ENCODE data around the gene BTF3L4. TPM values are rescaled to one million over a fixed set of nuclear protein-coding genes. Genes with fewer than 3 reads are reported as not detected.
A peak's percentile ranks its signal among the peaks of the same experiment; 100 is the strongest.
"Not testable (repeated sequence)": the region's sequence is repeated elsewhere in the genome, so short reads cannot be mapped to it uniquely, and the experiment has no call there.

BTF3L4 gene
- total RNA-seq, 1 donor from 2014 or later: 33.8 TPM

DNA sequence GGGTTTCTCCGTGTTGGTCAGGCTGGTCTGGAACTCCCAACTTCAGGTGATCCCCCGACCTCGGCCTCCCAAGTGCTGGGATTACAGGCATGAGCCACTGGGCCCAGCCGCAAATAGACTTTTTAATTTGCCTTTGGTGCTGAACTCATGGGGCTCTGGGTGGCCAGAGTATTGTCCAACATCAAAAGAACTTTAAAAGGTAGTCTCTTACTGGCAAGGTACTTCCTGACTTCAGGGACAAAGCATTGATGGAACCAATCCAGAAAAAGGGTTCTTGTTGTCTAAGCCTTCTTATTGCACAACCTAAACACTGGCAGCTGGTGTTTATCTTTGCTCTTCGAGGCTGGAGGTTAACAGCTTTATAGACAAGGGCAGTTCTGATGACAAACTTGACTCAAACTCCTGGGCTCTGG, 18.7 kb upstream of the BTF3L4 start:
- no peaks in the 10 kb centered on the region for H3K9me3 ChIP-seq
- intact Hi-C loops (cut with DNase I): no loop called here
- no peaks in the 10 kb centered on the region for H3K27me3 ChIP-seq (ENCODE audit: low read depth)
- H3K4me1 ChIP-seq: peaks cover 8% of the 10 kb centered on the region
- no peak overlapping the region for H3K4me3 ChIP-seq
- H3K27ac ChIP-seq: peak overlapping the region; percentile 42
- DNase-seq (no peak), ATAC-seq (no peak)
- TF ChIP-seq CTCF (IDR thresholded peaks at IDR 0.05): no peak
- peaks cover 50% of the 10 kb centered on the region for H3K36me3 ChIP-seq

DNA sequence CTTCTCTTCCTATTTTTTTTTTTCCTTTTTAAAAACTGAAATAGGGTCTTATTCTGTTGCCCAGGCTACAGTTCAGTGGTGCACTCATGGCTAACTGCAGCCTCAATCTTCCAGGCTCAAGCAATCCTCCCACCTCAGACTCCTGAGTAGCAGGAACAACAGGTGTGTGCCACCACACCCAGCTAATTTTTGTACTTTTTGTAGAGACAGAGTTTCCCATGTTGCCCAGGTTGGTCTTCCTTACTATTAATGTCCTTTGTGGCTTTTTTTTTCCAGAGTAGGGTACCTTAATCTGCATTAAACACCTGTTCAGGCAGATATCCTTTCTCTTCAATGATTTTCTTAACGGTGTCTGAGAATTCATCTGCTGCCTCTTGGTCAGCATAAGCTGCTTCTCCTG, 18.2 kb upstream of the BTF3L4 start:
- no peak for TF ChIP-seq CTCF (IDR thresholded peaks at IDR 0.05)
- Histone ChIP-seq H3K27ac (peak overlapping the region; percentile 42), H3K36me3 (peaks cover 50% of the 10 kb centered on the region)

DNA sequence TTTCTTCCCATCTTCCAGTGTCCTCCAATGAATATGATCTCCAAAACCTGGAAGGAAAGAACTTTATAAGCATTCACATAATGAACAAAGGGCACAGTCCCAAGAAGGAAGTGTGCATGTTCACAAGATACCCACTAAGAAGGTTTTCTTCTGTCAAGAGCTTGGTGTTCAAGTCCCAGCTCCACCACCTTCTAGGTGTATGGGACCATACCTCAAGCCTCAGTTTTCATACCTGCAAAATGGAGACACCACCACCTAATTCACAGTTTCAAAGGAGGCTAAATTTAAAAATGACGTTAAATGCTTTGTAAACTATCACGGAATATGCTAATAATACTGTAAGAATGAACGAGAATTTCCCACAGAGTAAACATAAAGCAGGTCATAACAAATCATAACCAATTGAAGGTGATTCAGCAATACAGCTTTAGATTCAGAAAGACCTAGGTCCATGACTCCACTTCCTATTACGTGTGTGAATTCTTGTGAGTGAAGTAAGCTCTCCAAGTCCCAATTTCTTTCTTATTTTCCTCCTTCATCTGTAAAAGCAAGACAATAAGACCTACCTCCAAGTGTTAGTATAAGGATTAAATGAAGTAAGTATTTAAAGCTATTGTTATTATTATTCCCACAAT, 14.4 kb upstream of the BTF3L4 start:
- no peak overlapping the region for H3K27ac ChIP-seq
- H3K9me3 ChIP-seq: no peaks in the 10 kb centered on the region
- H3K4me3 ChIP-seq: no peak overlapping the region
- H3K4me1 ChIP-seq: no peaks in the 10 kb centered on the region
- intact Hi-C loops (cut with DNase I): no loop called here
- no peak for TF ChIP-seq CTCF (IDR thresholded peaks at IDR 0.05)
- no peaks in the 10 kb centered on the region for H3K27me3 ChIP-seq (ENCODE audit: low read depth)
- ATAC-seq (no peak), DNase-seq (no peak)
- peaks cover 42% of the 10 kb centered on the region for H3K36me3 ChIP-seq

More for the DNA sequence above, 18.2 kb upstream of the BTF3L4 start:
- Histone ChIP-seq H3K27me3 (ENCODE audit: low read depth) (no peaks in the 10 kb centered on the region), H3K4me3 (no peak overlapping the region), H3K4me1 (peaks cover 3% of the 10 kb centered on the region), H3K9me3 (no peaks in the 10 kb centered on the region)
- DNase-seq (no peak), ATAC-seq (no peak)
- intact Hi-C loops (cut with DNase I): no loop called here

GRCh38 chr1:52045236-52045635, 10.9 kb upstream of the BTF3L4 start:
- intact Hi-C loops (cut with DNase I): no loop called here
- DNase-seq: no peak
- Histone ChIP-seq H3K36me3 (peaks cover 14% of the 10 kb centered on the region), H3K9me3 (no peaks in the 10 kb centered on the region), H3K27ac (no peak overlapping the region), H3K4me1 (no peaks in the 10 kb centered on the region), H3K27me3 (ENCODE audit: low read depth) (no peaks in the 10 kb centered on the region), H3K4me3 (no peak overlapping the region)
- no peak for ATAC-seq
- TF ChIP-seq CTCF (IDR thresholded peaks at IDR 0.05): no peak

DNA sequence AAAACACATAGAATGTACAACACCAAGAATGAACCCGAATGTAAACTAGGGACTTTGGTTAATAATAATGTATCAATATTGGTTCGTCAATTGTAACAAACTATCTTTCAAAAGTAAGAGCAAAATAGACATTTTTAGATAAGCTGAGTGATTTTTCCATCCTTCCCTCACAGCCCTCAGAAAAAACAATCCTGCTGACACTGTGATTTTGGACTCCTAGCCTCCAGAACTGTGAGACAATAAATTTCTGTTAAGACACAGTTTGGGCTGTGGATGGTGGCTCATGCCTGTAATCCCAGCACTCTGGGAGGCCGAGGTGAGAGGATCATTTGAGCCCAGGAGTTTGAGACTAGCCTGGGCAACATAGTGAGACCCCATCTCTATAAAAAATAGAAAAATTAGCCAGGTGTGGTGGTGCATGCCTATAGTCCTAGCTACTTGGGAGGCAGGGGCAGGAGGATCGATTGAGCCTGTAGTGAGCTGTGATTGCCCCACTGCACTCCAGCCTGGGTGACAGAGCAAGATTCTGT, 10.4 kb upstream of the BTF3L4 start:
- DNase-seq; intact Hi-C loops (cut with DNase I); ATAC-seq: not testable (repeated sequence)

DNA sequence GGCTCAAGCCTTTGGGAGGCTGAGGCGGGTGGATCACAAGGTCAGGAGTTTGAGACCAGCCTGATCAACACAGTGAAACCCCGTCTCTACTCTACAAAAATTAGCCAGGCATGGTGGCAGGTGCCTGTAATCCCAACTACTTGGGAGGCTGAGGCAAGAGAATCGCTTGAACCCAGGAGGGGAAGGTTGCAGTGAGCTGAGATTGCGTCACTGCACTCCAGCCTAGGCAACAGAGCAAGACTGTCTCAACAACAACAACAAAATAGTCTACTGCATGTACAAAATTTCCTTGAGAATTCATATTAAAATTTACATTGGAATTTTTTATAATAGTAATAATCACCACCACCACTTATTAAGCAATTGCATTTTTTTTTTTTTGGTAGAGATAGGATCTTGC, 6.8 kb upstream of the BTF3L4 start:
- H3K27ac ChIP-seq; H3K36me3 ChIP-seq; H3K4me1 ChIP-seq; DNase-seq; H3K4me3 ChIP-seq; H3K27me3 ChIP-seq (ENCODE audit: low read depth); ATAC-seq; intact Hi-C loops (cut with DNase I); H3K9me3 ChIP-seq: not testable (repeated sequence)

More for the DNA sequence above, 10.4 kb upstream of the BTF3L4 start:
- not testable (repeated sequence) for H3K9me3 ChIP-seq; H3K4me3 ChIP-seq; H3K27me3 ChIP-seq (ENCODE audit: low read depth); H3K4me1 ChIP-seq; H3K27ac ChIP-seq; H3K36me3 ChIP-seq

Data from lower lobe of right lung (tissue), 2 donors.